GM21576 (cell line): ENCODE measurements around the gene THG1L.
"Not testable (repeated sequence)": the region's sequence is repeated elsewhere in the genome, so short reads cannot be mapped to it uniquely, and the experiment has no call there.

Source experiments
- ATAC-seq: cut with Tn5 transposase; IDR thresholded peaks from one replicate; pipeline ENCODE4 v1.9.1; 2021; ENCODE audit warnings: mild to moderate bottlenecking, moderate library complexity; ENCODE audit not compliant: unreplicated experiment

The THG1L gene

GRCh38 chr5:157731272-157732129 lies at the start of gene THG1L:
TSS of gene THG1L (plus strand) at chr5:157731420. CDS start at chr5:157731441, 21 bp downstream.
- peak; percentile 93 for ATAC-seq

- no peak for ATAC-seq
Observed at GRCh38 chr5:157682257-157682656, 49.0 kb upstream of the THG1L start.

- ATAC-seq, result not testable (repeated sequence)
Observed at GRCh38 chr5:157686276-157687197, 44.7 kb upstream of the THG1L start.

- ATAC-seq, result no peak
Observed at GRCh38 chr5:157687198-157687554, 44.0 kb upstream of the THG1L start.

- ATAC-seq, result no peak
Observed at GRCh38 chr5:157689942-157690689, 41.1 kb upstream of the THG1L start.

- ATAC-seq, result no peak
Observed at GRCh38 chr5:157690690-157691433, 40.4 kb upstream of the THG1L start.

- not testable (repeated sequence) for ATAC-seq
Observed at GRCh38 chr5:157693816-157694215, 37.4 kb upstream of the THG1L start.

GRCh38 chr5:157696154-157696553 lies 35.1 kb upstream of the THG1L start:
- not testable (repeated sequence) for ATAC-seq

- not testable (repeated sequence) for ATAC-seq
Observed at GRCh38 chr5:157698674-157699073, 32.5 kb upstream of the THG1L start.

GRCh38 chr5:157703736-157704135 lies 27.5 kb upstream of the THG1L start:
- ATAC-seq, result no peak

- no peak for ATAC-seq
Observed at GRCh38 chr5:157708866-157709265, 22.4 kb upstream of the THG1L start.

GRCh38 chr5:157709346-157709745 lies 21.9 kb upstream of the THG1L start:
- ATAC-seq, result no peak

- ATAC-seq, result no peak
Observed at GRCh38 chr5:157710431-157710830, 20.8 kb upstream of the THG1L start.

GRCh38 chr5:157710882-157711281 lies 20.3 kb upstream of the THG1L start:
- ATAC-seq, result no peak

- ATAC-seq, result no peak
Observed at GRCh38 chr5:157713830-157714595, 17.2 kb upstream of the THG1L start.

GRCh38 chr5:157714596-157714864 lies 16.7 kb upstream of the THG1L start:
- ATAC-seq, result no peak

- peak; percentile 75 for ATAC-seq
Observed at GRCh38 chr5:157718519-157718918, 12.7 kb upstream of the THG1L start.

- ATAC-seq, result no peak
Observed at GRCh38 chr5:157719245-157719644, 12.0 kb upstream of the THG1L start.

- ATAC-seq, result no peak
Observed at GRCh38 chr5:157721159-157721558, 10.1 kb upstream of the THG1L start.

- not testable (repeated sequence) for ATAC-seq
Observed at GRCh38 chr5:157722895-157723294, 8.3 kb upstream of the THG1L start.
